HuH-7.5 (cell line): ENCODE results near the gene CARS2.
"Not testable (repeated sequence)": the region's sequence is repeated elsewhere in the genome, so short reads cannot be mapped to it uniquely, and the experiment has no call there.

Source experiments
- DNase-seq: peaks from one replicate; pipeline ENCODE4 v3.0.0; 2011; ENCODE audit warnings: low spot score

Gene CARS2

GRCh38 chr13:110682746-110683145 is 23.2 kb downstream of the CARS2 start:
- no peak for DNase-seq

GRCh38 chr13:110681868-110682550 is 23.9 kb downstream of the CARS2 start:
- DNase-seq: no peak

GRCh38 chr13:110680852-110681251 is 25.1 kb downstream of the CARS2 start:
- peak; percentile 36 for DNase-seq

- DNase-seq: no peak
Observed at GRCh38 chr13:110677731-110678545, 28.0 kb downstream of the CARS2 start.

- DNase-seq: no peak
Observed at GRCh38 chr13:110676595-110677587, 29.0 kb downstream of the CARS2 start.

- not testable (repeated sequence) for DNase-seq
Observed at GRCh38 chr13:110669814-110670213, 36.1 kb downstream of the CARS2 start.

GRCh38 chr13:110669036-110669435 is 36.9 kb downstream of the CARS2 start:
- DNase-seq: no peak

GRCh38 chr13:110666255-110666533 is 39.7 kb downstream of the CARS2 start:
- no peak for DNase-seq

GRCh38 chr13:110665491-110666254 is 40.2 kb downstream of the CARS2 start:
- DNase-seq: no peak

GRCh38 chr13:110664673-110665072 is 41.2 kb downstream of the CARS2 start:
- no peak for DNase-seq

- no peak for DNase-seq
Observed at GRCh38 chr13:110664041-110664440, 41.9 kb downstream of the CARS2 start.

GRCh38 chr13:110663491-110663890 is 42.4 kb downstream of the CARS2 start:
- no peak for DNase-seq

- no peak for DNase-seq
Observed at GRCh38 chr13:110662777-110663443, 43.0 kb downstream of the CARS2 start.

- DNase-seq: no peak
Observed at GRCh38 chr13:110662091-110662490, 43.8 kb downstream of the CARS2 start.

- DNase-seq: no peak
Observed at GRCh38 chr13:110661256-110661655, 44.7 kb downstream of the CARS2 start.

GRCh38 chr13:110658218-110658911 is 47.6 kb downstream of the CARS2 start:
- DNase-seq: not testable (repeated sequence)

GRCh38 chr13:110657196-110657595 is 48.7 kb downstream of the CARS2 start:
- DNase-seq: no peak

- no peak for DNase-seq
Observed at GRCh38 chr13:110653851-110654250, 52.1 kb downstream of the CARS2 start.

GRCh38 chr13:110653271-110653670 is 52.6 kb downstream of the CARS2 start:
- DNase-seq: no peak

- DNase-seq: no peak
Observed at GRCh38 chr13:110652764-110653163, 53.2 kb downstream of the CARS2 start.
